ENCODE data around the gene TTN.

The TTN gene

GRCh38 chr2:178579006-178579405 is 228.2 kb downstream of the TTN start:
- Histone ChIP-seq H3K27ac (ENCODE audit: low read length) (no peak overlapping the region), H3K36me3 (ENCODE audit: control insufficient read depth, low read depth, low read length) (no peaks in the 10 kb centered on the region), H3K9ac (ENCODE audit: low read length) (no peak overlapping the region), H3K4me1 (ENCODE audit: control insufficient read depth, low read depth, low read length) (no peaks in the 10 kb centered on the region), H3K4me3 (ENCODE audit: low read length) (no peak overlapping the region), H3K27me3 (ENCODE audit: control insufficient read depth, insufficient read depth, low read length) (no peaks in the 10 kb centered on the region), H3K9me3 (ENCODE audit: control insufficient read depth, low read depth, low read length) (no peaks in the 10 kb centered on the region)

GRCh38 chr2:178574789-178575188 is 232.4 kb downstream of the TTN start:
- H3K4me1 ChIP-seq (ENCODE audit: control insufficient read depth, low read depth, low read length) = no peaks in the 10 kb centered on the region
- no peak overlapping the region for H3K9ac ChIP-seq (ENCODE audit: low read length)
- H3K36me3 ChIP-seq (ENCODE audit: control insufficient read depth, low read depth, low read length) = no peaks in the 10 kb centered on the region
- H3K9me3 ChIP-seq (ENCODE audit: control insufficient read depth, low read depth, low read length) = no peaks in the 10 kb centered on the region
- H3K27ac ChIP-seq (ENCODE audit: low read length) = no peak overlapping the region
- no peak overlapping the region for H3K4me3 ChIP-seq (ENCODE audit: low read length)
- H3K27me3 ChIP-seq (ENCODE audit: control insufficient read depth, insufficient read depth, low read length) = no peaks in the 10 kb centered on the region

DNA sequence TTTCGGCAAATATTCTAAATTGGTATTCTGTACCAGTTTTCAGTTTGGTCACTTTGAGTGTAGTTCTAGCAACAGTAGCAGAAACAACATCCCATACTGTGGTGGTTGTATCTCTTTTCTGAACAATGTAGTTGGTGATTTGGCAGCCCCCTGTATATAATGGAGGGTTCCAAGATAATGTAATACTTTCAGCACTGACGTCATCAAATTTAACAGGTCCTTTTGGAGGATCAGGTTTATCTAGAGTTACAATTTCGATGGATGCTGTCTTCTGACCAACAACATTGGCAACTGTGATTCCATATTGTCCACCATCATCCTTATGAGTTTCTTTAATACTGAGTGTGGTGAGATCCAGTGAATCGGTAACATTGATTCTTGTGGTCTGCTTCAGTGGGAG is 239.0 kb downstream of the TTN start:
- no peaks in the 10 kb centered on the region for H3K36me3 ChIP-seq (ENCODE audit: control insufficient read depth, low read depth, low read length)
- H3K9ac ChIP-seq (ENCODE audit: low read length) = no peak overlapping the region
- H3K4me1 ChIP-seq (ENCODE audit: control insufficient read depth, low read depth, low read length) = no peaks in the 10 kb centered on the region
- no peak overlapping the region for H3K27ac ChIP-seq (ENCODE audit: low read length)
- H3K27me3 ChIP-seq (ENCODE audit: control insufficient read depth, insufficient read depth, low read length) = no peaks in the 10 kb centered on the region
- no peak overlapping the region for H3K4me3 ChIP-seq (ENCODE audit: low read length)
- H3K9me3 ChIP-seq (ENCODE audit: control insufficient read depth, low read depth, low read length) = no peaks in the 10 kb centered on the region

DNA sequence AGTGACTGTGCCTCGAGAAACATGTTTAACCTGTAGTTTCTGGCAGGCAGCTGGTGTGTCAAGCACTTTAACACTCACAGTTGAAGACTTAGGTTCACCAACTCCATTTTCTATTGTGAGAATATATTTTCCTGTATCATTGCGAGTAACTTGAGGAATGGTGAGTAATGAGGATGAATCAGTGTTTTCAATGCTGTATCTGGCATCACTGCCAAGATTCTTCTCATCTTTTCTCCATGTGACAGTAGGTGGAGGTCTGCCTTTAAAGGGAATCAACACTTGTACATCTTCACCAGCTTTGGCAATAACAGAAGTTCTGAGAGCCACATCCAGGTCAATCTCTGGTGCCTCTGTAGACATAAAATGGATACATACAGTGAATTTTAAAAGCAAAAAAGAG is 254.2 kb downstream of the TTN start:
- H3K36me3 ChIP-seq (ENCODE audit: control insufficient read depth, low read depth, low read length) = peaks cover 4% of the 10 kb centered on the region

DNA sequence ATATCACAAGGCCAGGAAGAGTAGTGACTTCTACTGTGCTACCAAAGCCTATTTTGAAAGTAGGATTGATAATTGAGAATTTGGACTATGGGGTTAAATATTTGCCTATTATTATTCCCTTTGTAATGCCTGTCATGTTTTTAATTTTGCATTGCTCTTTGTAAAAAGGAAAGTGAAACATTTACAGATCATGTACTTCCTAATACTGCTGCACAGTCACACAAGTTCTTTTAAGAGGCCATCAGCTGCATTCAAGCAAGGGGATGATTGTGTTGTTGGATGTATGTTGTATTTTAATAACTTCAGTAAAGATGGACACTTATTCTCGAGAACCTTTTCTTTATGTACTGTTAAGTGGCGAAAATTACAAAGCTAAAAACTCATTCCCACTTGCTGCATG is 256.9 kb downstream of the TTN start:
- Histone ChIP-seq H3K9ac (ENCODE audit: low read length) (no peak overlapping the region), H3K4me1 (ENCODE audit: control insufficient read depth, low read depth, low read length) (no peaks in the 10 kb centered on the region), H3K27me3 (ENCODE audit: control insufficient read depth, insufficient read depth, low read length) (no peaks in the 10 kb centered on the region), H3K27ac (ENCODE audit: low read length) (no peak overlapping the region), H3K36me3 (ENCODE audit: control insufficient read depth, low read depth, low read length) (peaks cover 7% of the 10 kb centered on the region), H3K4me3 (ENCODE audit: low read length) (no peak overlapping the region), H3K9me3 (ENCODE audit: control insufficient read depth, low read depth, low read length) (no peaks in the 10 kb centered on the region)

More for the DNA sequence above, 254.2 kb downstream of the TTN start:
- no peaks in the 10 kb centered on the region for H3K4me1 ChIP-seq (ENCODE audit: control insufficient read depth, low read depth, low read length)
- no peak overlapping the region for H3K27ac ChIP-seq (ENCODE audit: low read length)
- H3K4me3 ChIP-seq (ENCODE audit: low read length) = no peak overlapping the region
- H3K9ac ChIP-seq (ENCODE audit: low read length) = no peak overlapping the region
- no peaks in the 10 kb centered on the region for H3K9me3 ChIP-seq (ENCODE audit: control insufficient read depth, low read depth, low read length)
- no peaks in the 10 kb centered on the region for H3K27me3 ChIP-seq (ENCODE audit: control insufficient read depth, insufficient read depth, low read length)

- no peak overlapping the region for H3K27ac ChIP-seq (ENCODE audit: low read length)
- H3K27me3 ChIP-seq (ENCODE audit: control insufficient read depth, insufficient read depth, low read length) = no peaks in the 10 kb centered on the region
- H3K36me3 ChIP-seq (ENCODE audit: control insufficient read depth, low read depth, low read length) = peaks cover 7% of the 10 kb centered on the region
- no peaks in the 10 kb centered on the region for H3K4me1 ChIP-seq (ENCODE audit: control insufficient read depth, low read depth, low read length)
- no peak overlapping the region for H3K9ac ChIP-seq (ENCODE audit: low read length)
- H3K9me3 ChIP-seq (ENCODE audit: control insufficient read depth, low read depth, low read length) = no peaks in the 10 kb centered on the region
- H3K4me3 ChIP-seq (ENCODE audit: low read length) = no peak overlapping the region
These were observed 264.7 kb downstream of the TTN start for GRCh38 chr2:178542569-178542968.

GRCh38 chr2:178542161-178542560 is 265.1 kb downstream of the TTN start:
- Histone ChIP-seq H3K27me3 (ENCODE audit: control insufficient read depth, insufficient read depth, low read length) (no peaks in the 10 kb centered on the region), H3K9me3 (ENCODE audit: control insufficient read depth, low read depth, low read length) (no peaks in the 10 kb centered on the region), H3K9ac (ENCODE audit: low read length) (no peak overlapping the region), H3K4me1 (ENCODE audit: control insufficient read depth, low read depth, low read length) (no peaks in the 10 kb centered on the region), H3K27ac (ENCODE audit: low read length) (no peak overlapping the region), H3K4me3 (ENCODE audit: low read length) (no peak overlapping the region), H3K36me3 (ENCODE audit: control insufficient read depth, low read depth, low read length) (peaks cover 7% of the 10 kb centered on the region)

DNA sequence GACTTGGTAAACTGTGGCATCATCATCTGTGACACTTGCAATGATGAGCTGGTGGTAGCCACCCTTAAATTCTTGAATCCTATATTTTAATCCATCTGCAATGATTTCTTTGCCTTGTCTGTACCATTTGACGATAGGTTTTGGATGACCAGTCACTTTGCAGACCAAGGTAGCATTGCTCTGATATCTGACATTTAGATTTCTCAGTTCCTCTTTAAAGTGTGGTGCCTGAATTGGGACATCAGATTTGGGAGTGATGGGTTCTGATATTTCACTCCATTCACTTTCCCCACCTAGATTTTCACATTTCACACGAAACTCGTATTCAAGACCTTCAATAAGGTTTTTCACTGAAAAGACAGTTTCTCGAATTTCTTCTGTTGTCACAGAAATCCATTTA is 271.2 kb downstream of the TTN start:
- Histone ChIP-seq H3K9me3 (ENCODE audit: control insufficient read depth, low read depth, low read length) (no peaks in the 10 kb centered on the region), H3K27ac (ENCODE audit: low read length) (no peak overlapping the region), H3K4me3 (ENCODE audit: low read length) (no peak overlapping the region), H3K27me3 (ENCODE audit: control insufficient read depth, insufficient read depth, low read length) (no peaks in the 10 kb centered on the region), H3K9ac (ENCODE audit: low read length) (no peak overlapping the region), H3K36me3 (ENCODE audit: control insufficient read depth, low read depth, low read length) (peaks cover 4% of the 10 kb centered on the region), H3K4me1 (ENCODE audit: control insufficient read depth, low read depth, low read length) (no peaks in the 10 kb centered on the region)

GRCh38 chr2:178531168-178531567 is 276.1 kb downstream of the TTN start:
- Histone ChIP-seq H3K9ac (ENCODE audit: low read length) (no peak overlapping the region), H3K4me3 (ENCODE audit: low read length) (no peak overlapping the region), H3K27ac (ENCODE audit: low read length) (no peak overlapping the region)

DNA sequence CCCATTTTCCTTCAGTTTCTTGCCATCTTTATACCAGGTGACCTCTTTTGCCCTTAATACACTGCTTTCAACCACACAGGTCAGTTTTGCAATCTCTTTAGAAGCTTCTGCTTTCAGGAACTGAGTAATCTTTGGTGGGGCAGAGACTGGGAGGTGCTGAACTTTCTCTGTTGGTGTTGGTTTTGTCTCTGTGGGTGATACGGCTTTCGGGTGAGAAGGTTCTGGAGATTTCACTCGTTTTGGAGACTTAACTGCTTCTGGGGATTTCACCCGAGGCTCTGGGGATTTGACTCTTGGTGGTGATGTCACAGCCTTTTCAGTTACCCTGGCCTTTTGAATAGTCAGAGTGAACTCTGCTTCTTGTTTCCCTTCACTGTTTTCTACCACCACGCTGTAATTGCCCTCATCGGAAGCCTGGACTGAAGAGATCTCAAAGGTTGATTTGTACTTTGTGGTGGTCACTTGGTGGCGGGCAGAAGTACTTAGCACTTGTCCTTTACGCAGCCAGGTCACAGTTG is 276.5 kb downstream of the TTN start:
- H3K9ac ChIP-seq (ENCODE audit: low read length) = no peak overlapping the region
- no peak overlapping the region for H3K27ac ChIP-seq (ENCODE audit: low read length)
- H3K4me1 ChIP-seq (ENCODE audit: control insufficient read depth, low read depth, low read length) = no peaks in the 10 kb centered on the region

More at GRCh38 chr2:178531168-178531567, 276.1 kb downstream of the TTN start:
- Histone ChIP-seq H3K27me3 (ENCODE audit: control insufficient read depth, insufficient read depth, low read length) (no peaks in the 10 kb centered on the region), H3K9me3 (ENCODE audit: control insufficient read depth, low read depth, low read length) (no peaks in the 10 kb centered on the region), H3K36me3 (ENCODE audit: control insufficient read depth, low read depth, low read length) (peaks cover 4% of the 10 kb centered on the region), H3K4me1 (ENCODE audit: control insufficient read depth, low read depth, low read length) (no peaks in the 10 kb centered on the region)

GRCh38 chr2:178530131-178530530 is 277.1 kb downstream of the TTN start:
- H3K9me3 ChIP-seq (ENCODE audit: control insufficient read depth, low read depth, low read length) = no peaks in the 10 kb centered on the region
- H3K4me3 ChIP-seq (ENCODE audit: low read length) = no peak overlapping the region
- H3K27me3 ChIP-seq (ENCODE audit: control insufficient read depth, insufficient read depth, low read length) = no peaks in the 10 kb centered on the region
- no peaks in the 10 kb centered on the region for H3K4me1 ChIP-seq (ENCODE audit: control insufficient read depth, low read depth, low read length)
- H3K27ac ChIP-seq (ENCODE audit: low read length) = no peak overlapping the region
- H3K9ac ChIP-seq (ENCODE audit: low read length) = no peak overlapping the region
- H3K36me3 ChIP-seq (ENCODE audit: control insufficient read depth, low read depth, low read length) = peaks cover 4% of the 10 kb centered on the region

More for the DNA sequence above, 276.5 kb downstream of the TTN start:
- Histone ChIP-seq H3K9me3 (ENCODE audit: control insufficient read depth, low read depth, low read length) (no peaks in the 10 kb centered on the region), H3K4me3 (ENCODE audit: low read length) (no peak overlapping the region), H3K36me3 (ENCODE audit: control insufficient read depth, low read depth, low read length) (peaks cover 4% of the 10 kb centered on the region), H3K27me3 (ENCODE audit: control insufficient read depth, insufficient read depth, low read length) (no peaks in the 10 kb centered on the region)

- no peaks in the 10 kb centered on the region for H3K9me3 ChIP-seq (ENCODE audit: control insufficient read depth, low read depth, low read length)
- no peak overlapping the region for H3K4me3 ChIP-seq (ENCODE audit: low read length)
- no peaks in the 10 kb centered on the region for H3K4me1 ChIP-seq (ENCODE audit: control insufficient read depth, low read depth, low read length)
- no peak overlapping the region for H3K27ac ChIP-seq (ENCODE audit: low read length)
- no peak overlapping the region for H3K9ac ChIP-seq (ENCODE audit: low read length)
- no peaks in the 10 kb centered on the region for H3K27me3 ChIP-seq (ENCODE audit: control insufficient read depth, insufficient read depth, low read length)
- no peaks in the 10 kb centered on the region for H3K36me3 ChIP-seq (ENCODE audit: control insufficient read depth, low read depth, low read length)
These were observed 278.0 kb downstream of the TTN start for GRCh38 chr2:178529194-178529593.
